Neural progenitor cell (in vitro differentiated cells): ENCODE results near the gene LRRC74A.
"Not testable (repeated sequence)": the region's sequence is repeated elsewhere in the genome, so short reads cannot be mapped to it uniquely, and the experiment has no call there.

Experiments
- EZH2 ChIP-seq: fragments of 200-600 bp; sonication (generic); IDR thresholded peaks from 2 replicates; pipeline ENCODE4 v1.6.1; 2017; ENCODE audit warnings: antibody characterized with exemption, mild to moderate bottlenecking, moderate library complexity
- TF ChIP-seq, protein P1 (sequence below): fragments of 200-600 bp; sonication (generic); IDR thresholded peaks from 2 replicates; pipeline ENCODE4 v1.5.1; 2017; ENCODE audit warnings: antibody characterized with exemption, mild to moderate bottlenecking

DNA sequence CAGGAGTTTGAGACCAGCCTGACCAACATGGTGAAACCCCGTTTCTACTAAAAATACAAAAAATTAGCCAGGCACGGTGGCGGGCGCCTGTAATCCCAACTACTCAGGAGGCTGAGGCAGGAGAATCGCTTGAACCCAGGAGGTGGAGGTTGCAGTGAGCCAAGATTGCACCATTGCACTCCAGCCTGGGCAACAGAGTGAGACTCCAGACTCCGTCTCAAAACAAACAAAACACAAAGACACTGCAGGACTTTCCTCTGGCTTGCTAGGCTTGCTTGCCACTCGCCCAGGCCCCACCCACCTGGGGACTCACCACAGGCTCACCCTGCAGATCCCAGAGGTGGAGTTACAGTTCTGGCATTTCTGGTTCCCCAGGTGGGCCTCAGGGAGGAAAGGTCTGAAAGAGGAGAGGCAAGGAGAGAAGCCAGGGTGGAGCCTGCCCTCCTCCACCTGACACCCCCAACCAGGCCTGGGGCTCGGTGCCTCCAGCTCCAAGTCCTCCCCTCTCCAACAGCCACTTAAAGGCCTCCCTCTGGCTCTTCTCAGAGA lies 88.4 kb downstream of the LRRC74A start:
- TF ChIP-seq, protein P1, sequence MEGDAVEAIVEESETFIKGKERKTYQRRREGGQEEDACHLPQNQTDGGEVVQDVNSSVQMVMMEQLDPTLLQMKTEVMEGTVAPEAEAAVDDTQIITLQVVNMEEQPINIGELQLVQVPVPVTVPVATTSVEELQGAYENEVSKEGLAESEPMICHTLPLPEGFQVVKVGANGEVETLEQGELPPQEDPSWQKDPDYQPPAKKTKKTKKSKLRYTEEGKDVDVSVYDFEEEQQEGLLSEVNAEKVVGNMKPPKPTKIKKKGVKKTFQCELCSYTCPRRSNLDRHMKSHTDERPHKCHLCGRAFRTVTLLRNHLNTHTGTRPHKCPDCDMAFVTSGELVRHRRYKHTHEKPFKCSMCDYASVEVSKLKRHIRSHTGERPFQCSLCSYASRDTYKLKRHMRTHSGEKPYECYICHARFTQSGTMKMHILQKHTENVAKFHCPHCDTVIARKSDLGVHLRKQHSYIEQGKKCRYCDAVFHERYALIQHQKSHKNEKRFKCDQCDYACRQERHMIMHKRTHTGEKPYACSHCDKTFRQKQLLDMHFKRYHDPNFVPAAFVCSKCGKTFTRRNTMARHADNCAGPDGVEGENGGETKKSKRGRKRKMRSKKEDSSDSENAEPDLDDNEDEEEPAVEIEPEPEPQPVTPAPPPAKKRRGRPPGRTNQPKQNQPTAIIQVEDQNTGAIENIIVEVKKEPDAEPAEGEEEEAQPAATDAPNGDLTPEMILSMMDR, result not testable (repeated sequence)
- TF ChIP-seq EZH2, result not testable (repeated sequence)
